EH (cell line): ENCODE results near the gene CNNM2.
"Not testable (repeated sequence)": the region's sequence is repeated elsewhere in the genome, so short reads cannot be mapped to it uniquely, and the experiment has no call there.

Source experiments
- DNase-seq: peaks from one replicate; pipeline ENCODE4 v3.0.0-alpha.2; 2015; ENCODE audit warnings: low read depth

CNNM2 gene

DNA sequence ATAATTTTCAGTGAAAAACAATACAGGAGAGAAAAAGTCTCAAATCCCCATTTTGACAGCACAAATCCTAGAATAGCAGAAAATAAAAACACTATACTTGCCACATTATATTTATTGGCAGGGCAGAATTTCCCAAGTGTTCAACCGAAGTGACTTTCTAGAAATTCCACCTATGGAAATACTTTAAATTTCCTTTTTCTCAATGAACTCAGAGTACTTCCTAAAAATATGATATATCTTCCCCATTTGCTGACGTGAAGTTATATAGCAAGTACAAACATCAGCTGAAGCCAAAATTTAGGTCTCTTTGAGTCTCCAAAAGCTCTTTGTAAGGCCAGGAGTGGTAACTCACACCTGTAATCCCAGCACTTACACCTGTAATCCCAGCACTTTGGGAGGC, 191.7 kb downstream of the CNNM2 start:
- DNase-seq = no peak

DNA sequence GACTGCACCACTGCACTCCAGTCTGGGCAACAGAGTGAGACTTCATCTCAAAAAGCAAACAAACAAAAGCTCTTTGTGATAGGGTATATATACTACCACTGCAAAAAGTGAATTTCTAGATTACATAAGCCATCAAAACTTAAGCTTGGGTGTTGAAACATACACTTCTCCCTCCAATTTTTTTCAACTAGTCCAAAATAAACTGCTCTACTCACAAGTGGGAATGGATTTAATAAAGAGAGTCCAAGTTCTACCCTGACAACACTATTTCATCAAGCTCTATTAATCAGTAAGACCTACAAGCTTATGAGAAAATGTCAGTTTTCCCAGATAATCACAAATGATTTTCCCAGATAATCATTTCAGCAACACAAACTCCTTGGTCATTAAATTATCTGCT, 192.3 kb downstream of the CNNM2 start:
- no peak for DNase-seq

DNA sequence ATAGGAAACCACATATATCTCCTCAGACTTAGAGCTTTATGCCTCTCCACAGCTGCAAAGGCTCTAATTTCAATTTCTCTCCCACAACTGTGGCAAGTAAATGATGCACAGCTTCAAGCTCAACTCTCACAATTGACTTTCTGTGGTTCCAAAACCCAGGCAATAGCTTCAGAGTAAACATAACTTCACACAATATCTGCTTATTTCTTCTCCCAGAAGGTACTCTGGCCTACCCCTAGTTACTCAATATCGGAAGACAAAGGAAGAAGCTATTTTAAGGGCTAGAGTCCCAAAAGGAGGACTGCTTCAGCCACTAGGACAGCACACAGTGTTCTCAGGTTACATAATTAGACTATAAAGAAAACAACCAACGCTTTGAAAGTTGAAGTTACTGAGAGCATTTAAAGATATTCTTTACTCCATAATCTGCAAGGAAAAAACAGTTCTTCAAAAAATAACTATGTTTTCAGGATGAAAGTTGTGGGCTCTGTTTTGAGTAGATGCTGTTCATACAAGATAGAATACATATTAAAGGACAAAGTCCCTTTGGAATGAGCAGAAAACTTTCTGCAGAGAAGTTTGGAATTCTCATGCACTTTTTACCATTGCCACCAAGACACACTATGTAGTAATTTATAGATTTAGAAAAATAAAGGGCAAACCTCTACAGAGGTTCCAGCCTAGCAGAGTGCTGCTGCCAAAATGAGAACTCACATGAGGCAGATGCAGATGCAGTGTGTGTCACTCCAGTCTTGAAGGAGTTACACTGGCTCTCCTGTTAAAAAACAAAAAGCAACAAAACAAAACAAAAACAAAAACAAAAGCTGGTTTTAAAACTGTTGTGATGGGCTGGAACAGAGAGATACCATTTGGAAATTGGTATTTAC, 193.2 kb downstream of the CNNM2 start:
- peak; percentile 57 for DNase-seq

DNA sequence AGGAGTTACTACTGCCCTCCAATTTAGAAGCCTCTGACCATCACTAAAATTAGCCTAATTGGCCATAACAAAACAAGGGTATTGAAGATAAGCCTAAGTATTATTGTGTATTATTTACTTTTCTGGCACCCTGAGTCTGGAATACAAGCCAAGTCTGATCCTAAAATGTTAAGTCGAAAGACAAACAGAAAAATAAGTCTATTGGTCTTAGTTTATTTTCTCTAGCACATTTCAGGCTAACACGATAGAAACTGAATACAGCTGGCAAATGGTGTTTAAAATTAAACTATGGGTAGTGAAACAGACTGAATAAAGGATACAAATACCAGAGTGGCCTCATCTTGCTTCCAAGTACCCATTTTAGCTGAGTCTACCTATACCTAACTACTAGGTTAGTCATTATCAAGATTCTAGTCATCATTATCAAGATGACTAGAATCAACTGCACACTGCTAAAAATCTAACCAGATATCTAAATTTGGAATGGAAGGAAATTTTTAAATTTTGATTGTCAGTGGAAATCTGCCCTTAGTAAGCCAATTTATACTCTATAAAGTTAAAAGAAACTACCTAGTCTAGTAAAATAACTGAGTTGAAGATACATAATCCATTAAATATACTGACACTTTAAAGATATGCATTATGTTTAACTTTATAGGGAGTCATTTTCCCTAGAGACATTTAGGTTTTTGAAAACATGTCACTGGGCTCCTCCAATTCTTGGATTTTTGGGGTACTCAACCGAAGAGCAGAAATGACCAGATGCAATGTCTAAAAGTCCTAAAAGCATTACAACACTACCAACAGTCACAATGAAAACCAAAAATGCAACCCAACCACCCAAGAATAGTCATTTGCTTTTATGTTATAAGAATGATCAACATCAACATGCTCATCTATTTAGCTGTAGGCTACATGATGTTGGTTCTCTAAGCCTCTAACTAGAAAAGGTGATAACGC, 194.1 kb downstream of the CNNM2 start:
- no peak for DNase-seq

DNA sequence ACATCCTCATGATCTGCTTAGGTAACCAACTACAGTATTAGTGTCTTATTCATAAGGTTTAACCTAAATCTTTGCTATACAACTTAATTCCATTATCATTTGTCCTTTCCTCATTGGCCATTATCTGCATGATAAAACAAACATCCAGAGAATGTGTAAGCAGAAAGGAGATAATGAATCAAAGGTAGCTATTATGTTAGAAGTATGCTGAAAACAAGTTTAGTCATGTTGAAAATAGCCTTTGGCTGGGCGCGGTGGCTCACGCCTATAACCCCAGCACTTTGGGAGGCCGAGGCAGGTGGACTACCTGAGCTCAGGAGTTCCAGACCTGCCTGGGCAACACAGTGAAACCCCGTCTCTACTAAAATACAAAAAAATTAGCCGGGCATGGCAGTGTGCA, 196.8 kb downstream of the CNNM2 start:
- DNase-seq = no peak

DNA sequence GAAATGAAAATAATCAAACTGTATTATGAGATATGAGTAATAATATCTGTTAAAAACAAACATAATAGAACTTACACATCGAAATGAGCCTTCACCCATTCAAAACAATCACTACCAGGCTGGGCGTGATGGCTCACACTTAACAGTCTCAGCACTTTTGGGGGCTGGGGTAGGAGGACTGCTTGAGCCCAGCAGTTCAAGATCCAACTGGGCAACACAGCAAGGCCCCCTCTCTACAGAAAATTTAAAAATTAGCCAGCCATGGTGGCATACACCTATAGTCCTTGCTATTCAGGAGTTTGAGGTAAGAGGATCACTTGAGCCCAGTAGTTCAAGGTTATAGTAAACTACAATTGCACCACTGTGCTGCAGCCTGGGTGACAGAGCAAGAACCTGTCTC, 199.2 kb downstream of the CNNM2 start:
- no peak for DNase-seq

DNA sequence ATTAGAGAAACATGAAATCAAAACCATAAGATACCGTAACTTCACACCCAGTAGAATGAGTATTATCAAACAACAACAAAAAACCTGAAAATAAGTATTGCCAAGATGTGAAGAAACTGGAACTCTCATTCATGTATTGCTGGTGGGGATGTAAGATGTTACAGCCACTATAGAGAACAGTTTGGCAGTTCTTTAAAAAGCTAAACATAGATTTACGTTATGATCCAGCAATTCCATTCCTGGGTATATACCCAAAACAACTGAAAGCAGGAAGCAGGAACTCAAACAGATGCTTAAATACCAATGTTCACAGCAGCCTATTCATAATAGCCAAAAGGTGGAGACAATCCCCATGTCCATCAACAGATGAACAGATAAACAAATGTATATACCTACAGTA, 202.5 kb downstream of the CNNM2 start:
- DNase-seq = no peak

DNA sequence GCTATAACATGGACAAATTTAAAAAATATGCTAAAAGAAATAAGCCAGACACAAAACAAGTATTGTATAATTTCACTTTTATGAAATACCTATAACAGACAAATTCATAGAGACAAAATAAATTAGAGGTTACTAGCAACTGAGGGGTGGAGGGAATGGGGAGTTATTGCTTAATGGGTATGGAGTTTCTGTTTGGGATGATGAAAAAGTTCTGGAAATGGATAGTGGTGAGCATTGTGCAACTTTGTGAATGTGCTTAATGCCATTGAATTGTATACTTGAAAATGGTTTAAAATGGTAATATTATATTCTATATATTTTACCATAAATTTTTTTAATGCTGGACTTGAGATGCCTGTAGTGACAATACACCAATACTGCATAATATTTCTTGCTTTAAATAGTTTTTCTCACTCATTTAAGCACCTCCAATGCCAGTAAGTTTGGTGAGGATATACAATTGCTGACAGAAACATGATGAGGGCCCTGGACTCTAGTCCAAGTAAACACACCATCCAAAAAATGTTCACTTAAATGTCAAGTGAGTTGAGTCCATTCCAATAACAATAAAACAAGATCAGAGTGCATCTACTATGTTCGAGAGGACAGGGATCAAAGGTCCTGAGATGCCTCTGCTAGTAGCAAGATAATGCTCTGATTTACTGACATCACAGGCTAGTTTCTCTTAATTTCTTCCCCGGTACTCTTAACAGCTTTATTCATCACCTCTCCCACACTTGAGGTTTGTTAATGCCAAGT, 203.1 kb downstream of the CNNM2 start:
- peak; percentile 33 for DNase-seq

DNA sequence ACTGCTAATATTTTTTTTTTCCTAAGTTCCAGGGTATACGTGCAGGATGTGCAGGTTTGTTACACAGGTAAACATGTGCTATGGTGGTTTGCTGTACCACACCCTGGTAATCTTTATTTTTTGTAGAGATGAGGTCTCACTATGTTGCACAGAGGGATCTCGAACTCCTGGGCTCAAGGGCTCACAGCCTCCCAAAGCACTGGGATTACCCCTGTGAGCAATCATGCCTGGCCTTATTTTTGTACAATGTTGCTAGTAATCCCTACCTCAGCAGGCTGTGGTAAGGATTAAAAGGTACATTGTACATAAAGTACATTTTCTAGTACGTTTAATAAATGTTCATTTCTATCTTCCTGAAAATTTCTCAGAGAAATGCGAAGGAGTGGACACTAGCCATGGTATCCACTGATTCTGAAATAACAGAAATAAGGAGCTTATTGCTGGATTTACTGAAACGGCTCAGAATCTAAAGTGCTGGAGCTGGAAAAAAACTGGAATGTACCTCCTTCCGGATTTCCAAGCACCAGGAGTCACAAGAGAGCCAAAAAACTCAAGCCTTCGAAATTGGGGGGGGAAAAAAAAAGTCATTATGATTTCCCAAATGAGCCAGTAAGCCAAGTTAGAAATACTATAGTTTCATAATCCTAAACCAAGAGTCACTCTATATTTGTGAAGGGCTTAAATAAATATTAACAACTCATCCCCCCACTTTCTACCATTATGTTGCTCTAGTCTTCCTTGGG, 205.4 kb downstream of the CNNM2 start:
- DNase-seq = no peak

DNA sequence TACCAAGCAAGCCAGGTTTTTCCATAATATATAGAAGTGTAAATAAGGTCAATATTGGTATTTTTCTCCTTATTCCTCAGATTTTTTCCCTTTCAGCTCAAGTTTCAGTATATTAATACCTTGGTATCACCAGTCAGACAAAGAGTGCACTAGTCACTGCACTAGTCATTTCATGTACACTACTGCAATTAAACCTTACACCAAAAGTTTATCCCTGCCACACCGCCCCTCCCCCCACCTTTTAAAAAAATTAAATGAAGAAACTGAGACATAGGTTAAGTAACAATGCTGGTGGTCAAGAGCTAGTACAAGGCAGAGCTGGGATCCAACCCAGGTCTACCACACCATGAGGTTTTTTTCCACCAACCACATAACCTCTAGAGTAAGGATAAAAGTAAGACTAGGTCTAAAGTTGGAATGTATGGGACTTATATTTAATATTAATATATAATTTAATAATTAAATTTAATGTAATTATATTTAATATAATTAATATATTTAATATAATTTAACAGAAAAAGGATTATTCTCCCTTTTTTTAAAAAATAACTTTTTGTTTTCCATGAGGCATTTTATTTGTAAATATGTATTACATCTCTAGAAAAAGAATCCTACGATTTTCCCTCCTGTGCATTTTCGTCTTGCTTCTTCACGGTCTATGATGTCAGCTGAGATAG, 206.5 kb downstream of the CNNM2 start:
- DNase-seq = no peak

DNA sequence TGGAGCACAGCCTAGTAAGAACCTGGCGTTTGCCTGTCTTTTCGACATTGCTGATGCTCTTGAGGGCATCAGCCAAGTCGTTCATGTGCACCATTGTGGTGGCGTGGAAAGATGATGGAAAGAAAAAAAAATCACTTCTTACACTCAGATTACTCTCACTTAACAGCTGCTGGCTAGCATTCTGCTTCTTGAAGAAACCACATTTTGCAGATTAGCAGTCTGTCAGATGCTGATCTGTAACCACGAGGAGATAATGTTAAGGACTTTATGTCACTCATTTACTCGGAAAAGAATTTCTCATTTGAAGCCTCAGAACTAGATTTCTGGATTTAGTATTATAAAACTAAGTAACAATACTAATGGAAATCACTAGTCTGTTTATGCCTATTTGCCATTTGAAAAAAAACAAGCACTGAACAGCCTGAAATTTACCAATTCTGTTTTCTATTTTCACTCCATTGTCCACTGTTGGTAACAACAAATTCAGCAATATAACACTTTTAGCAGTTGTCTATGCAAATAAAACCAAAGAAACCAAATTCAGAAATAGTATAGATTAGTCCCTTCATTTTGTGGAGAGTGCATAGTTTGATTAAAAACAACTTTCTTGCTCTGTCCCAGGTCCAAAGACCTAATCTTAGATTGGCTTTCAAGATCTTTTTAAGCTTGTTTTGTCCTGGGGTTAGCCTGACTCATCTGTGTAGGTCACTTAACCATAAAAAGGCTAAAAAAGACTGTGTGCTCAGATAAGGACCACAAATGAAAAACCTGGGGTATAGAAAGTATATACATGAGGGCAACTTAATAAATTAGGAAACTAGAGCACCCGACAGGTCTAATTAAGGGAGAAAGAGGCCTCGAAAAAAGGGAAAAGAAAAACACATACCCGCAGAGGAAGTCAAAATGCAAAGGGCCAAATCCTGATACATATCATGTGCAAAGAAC, 207.5 kb downstream of the CNNM2 start:
- no peak for DNase-seq

DNA sequence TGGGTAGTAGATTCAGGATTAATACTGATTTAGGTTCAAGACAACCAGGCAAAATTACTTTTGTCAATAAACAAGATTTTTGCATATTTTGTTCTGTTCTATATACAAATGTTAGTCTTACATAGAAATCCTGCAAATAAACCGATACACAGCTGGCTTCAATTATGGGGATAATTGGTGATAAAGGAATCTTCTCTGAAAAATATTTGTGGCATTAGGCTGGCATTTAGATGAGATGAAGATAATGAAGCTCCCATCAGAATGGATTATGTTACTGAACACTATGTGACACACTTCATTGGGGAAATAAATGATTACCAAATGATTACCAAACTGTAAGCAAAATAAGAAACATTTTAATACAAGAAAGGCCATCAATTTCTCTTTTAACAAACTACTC, 209.1 kb downstream of the CNNM2 start:
- DNase-seq = peak; percentile 67

DNA sequence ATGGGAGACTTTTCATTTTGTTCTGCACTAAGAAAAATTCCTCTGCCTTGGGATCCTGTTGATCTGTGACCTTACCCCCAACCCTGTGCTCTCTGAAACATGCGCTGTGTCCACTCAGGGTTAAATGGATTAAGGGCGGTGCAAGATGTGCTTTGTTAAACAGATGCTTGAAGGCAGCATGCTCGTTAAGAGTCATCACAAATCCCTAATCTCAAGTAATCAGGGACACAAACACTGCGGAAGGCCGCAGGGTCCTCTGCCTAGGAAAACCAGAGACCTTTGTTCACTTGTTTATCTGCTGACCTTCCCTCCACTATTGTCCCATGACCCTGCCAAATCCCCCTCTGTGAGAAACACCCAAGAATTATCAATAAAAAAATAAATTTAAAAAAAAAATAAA, 212.1 kb downstream of the CNNM2 start:
- not testable (repeated sequence) for DNase-seq

DNA sequence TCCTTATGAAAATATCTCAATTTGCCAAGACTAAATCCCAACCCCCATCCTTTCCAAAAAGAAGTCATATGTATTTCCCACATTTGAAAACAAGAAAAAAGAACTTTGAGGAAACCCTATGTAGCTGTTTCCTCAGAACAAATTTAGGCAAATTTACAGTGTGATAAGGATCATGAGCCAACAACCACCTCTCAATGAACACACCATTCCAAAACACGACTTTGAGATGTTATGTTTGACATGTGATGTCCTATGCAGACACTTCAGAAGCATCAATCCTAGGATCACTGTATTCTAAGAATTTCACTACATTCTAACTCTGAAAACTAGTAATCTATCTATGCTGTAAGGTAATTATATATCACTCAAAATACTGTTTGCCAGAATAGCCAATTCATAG, 212.8 kb downstream of the CNNM2 start:
- no peak for DNase-seq

DNA sequence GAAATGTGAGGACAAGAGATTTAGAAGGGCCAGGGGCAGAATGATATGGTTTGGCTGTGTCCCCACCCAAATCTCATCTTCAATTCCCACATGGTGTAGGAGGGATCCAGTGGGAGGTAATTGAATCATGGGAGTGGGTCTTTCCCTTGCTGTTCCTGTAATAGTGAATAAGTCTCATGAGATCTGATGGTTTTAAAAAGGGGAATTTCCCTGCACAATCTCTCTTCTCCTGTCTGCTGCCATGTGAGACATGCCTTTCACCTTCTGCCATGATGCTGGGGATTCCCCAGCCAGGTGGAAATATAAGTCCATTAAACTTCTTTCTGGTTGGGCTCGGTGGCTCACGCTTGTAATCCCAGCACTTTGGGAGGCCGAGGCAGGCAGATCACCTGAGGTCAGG, 217.1 kb downstream of the CNNM2 start:
- DNase-seq = not testable (repeated sequence)

DNA sequence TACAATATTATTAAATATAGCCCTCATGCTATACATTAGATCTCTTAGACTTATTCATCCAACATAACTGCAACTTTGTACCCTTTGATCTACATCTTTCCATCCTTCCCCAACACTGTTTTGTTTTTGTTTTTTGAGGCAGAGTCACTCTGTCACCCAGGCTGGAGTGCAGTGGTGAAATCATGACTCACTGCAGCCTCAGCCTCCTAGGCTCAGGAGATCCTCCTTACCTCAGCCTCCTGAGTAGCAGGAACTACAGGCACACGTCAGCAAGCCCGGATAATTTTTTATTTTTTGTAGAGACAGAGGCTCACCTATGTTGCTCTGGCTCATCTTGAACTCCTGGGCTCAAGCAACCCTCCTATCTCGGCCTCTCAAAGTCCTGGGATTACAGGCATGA, 221.7 kb downstream of the CNNM2 start:
- DNase-seq = no peak
